WTC11 (cell line): ENCODE results near the gene NRIP2. TPM values are rescaled to one million over a fixed set of nuclear protein-coding genes. Genes with fewer than 3 reads are reported as not detected.

ENCODE experiments used
- ATAC-seq: fragments of 200-7000 bp; cut with Tn5 transposase; 2 replicates; pipeline ENCODE4 v1.10.0; 2021; ENCODE audit warnings: mild to moderate bottlenecking, moderate library complexity
- CTCF ChIA-PET: fragments of 300-600 bp; sonication (Branson Sonifier 250); formaldehyde crosslinking; loops from one replicate; lab custom pipeline; 2021; ENCODE audit warnings: antibody characterized with exemption; lab: Charles Lee
- POLR2A ChIA-PET: fragments of 350-600 bp; sonication (Branson Sonifier 250); formaldehyde crosslinking; loops from one replicate; lab custom pipeline; 2021; ENCODE audit warnings: antibody characterized with exemption; lab: Charles Lee
- DNase-seq: peaks from one replicate; pipeline ENCODE4 v3.0.0; 2021; ENCODE audit warnings: low spot score
- H3K27ac Mint-ChIP-seq: 2 replicates; pipeline ENCODE4 v1.8.0; 2021; ENCODE audit warnings: mixed read lengths
- H3K27me3 Mint-ChIP-seq: 2 replicates; pipeline ENCODE4 v1.8.0; 2021; ENCODE audit warnings: low read depth, mild to moderate bottlenecking, moderate library complexity, mixed read lengths
- H3K36me3 Mint-ChIP-seq: 2 replicates; pipeline ENCODE4 v1.8.0; 2021; ENCODE audit warnings: mixed read lengths
- H3K4me1 Mint-ChIP-seq: 2 replicates; pipeline ENCODE4 v1.8.0; 2022; ENCODE audit warnings: mixed read lengths
- H3K4me3 Mint-ChIP-seq: 2 replicates; pipeline ENCODE4 v1.8.0; 2021; ENCODE audit warnings: mild to moderate bottlenecking, moderate library complexity, mixed read lengths
- H3K9me3 Mint-ChIP-seq: 2 replicates; pipeline ENCODE4 v1.8.0; 2021; ENCODE audit warnings: mixed read lengths
- ATF1 ChIP-seq: sonication (generic); formaldehyde crosslinking; IDR thresholded peaks from 2 replicates; pipeline ENCODE4 v1.8.1; 2023; ENCODE audit warnings: mild to moderate bottlenecking, moderate library complexity, missing genetic modification reagents
- EMX1 ChIP-seq: fragments of 250-450 bp; sonication (Bioruptor Pico); IDR thresholded peaks from 2 replicates; pipeline ENCODE4 v1.8.0; 2021; ENCODE audit warnings: mild to moderate bottlenecking
- ESRRA ChIP-seq: sonication (generic); formaldehyde crosslinking; IDR thresholded peaks from 2 replicates; pipeline ENCODE4 v1.8.1; 2022; ENCODE audit warnings: mild to moderate bottlenecking, missing genetic modification reagents, borderline replicate concordance
- ETV6 ChIP-seq: sonication (generic); formaldehyde crosslinking; IDR thresholded peaks from 2 replicates; pipeline ENCODE4 v1.8.1; 2022; ENCODE audit warnings: mild to moderate bottlenecking, missing genetic modification reagents
- GRHL2 ChIP-seq: fragments of 250-450 bp; sonication (Bioruptor Pico); IDR thresholded peaks from 2 replicates; pipeline ENCODE4 v1.8.0; 2022; ENCODE audit warnings: mild to moderate bottlenecking, moderate library complexity; ENCODE audit not compliant: insufficient replicate concordance, severe bottlenecking
- KAT7 ChIP-seq: sonication (generic); formaldehyde crosslinking; IDR thresholded peaks from 2 replicates; pipeline ENCODE4 v1.8.1; 2023; ENCODE audit warnings: missing genetic modification reagents, mild to moderate bottlenecking, borderline replicate concordance
- SMAD4 ChIP-seq: sonication (generic); formaldehyde crosslinking; IDR thresholded peaks from 2 replicates; pipeline ENCODE4 v1.8.0; 2022; ENCODE audit warnings: mild to moderate bottlenecking, missing genetic modification reagents
- SOX15 ChIP-seq: fragments of 250-450 bp; sonication (Bioruptor Pico); IDR thresholded peaks from 2 replicates; pipeline ENCODE4 v1.9.0; 2021; ENCODE audit warnings: mild to moderate bottlenecking
- SP1 ChIP-seq: sonication (generic); formaldehyde crosslinking; conservative IDR thresholded peaks from 2 replicates; pipeline ENCODE4 v1.8.1; 2022; ENCODE audit warnings: missing genetic modification reagents
- TEAD1 ChIP-seq: sonication (generic); formaldehyde crosslinking; IDR thresholded peaks from 2 replicates; pipeline ENCODE4 v1.8.0; 2022; ENCODE audit warnings: mild to moderate bottlenecking, missing genetic modification reagents
- TP53 ChIP-seq: sonication (generic); formaldehyde crosslinking; IDR thresholded peaks from 2 replicates; pipeline ENCODE4 v1.8.1; 2023; ENCODE audit warnings: mild to moderate bottlenecking, missing genetic modification reagents
- ZNF121 ChIP-seq: sonication (generic); formaldehyde crosslinking; IDR thresholded peaks from 2 replicates; pipeline ENCODE4 v1.8.0; 2023; ENCODE audit warnings: missing genetic modification reagents
- ZNF232 ChIP-seq: sonication (generic); formaldehyde crosslinking; IDR thresholded peaks from 2 replicates; pipeline ENCODE4 v1.8.0; 2022; ENCODE audit warnings: mild to moderate bottlenecking, missing genetic modification reagents
- ZNF671 ChIP-seq: fragments of 250-450 bp; sonication (Bioruptor Pico); IDR thresholded peaks from 2 replicates; pipeline ENCODE4 v1.8.0; 2021; ENCODE audit warnings: mild to moderate bottlenecking
- total RNA-seq: library from RNA; stranded (reverse); gene quantifications from 3 replicates; pipeline ENCODE4 v1.2.3, GENCODE V29; 2021
- TF ChIP-seq, protein P1 (sequence below): sonication (generic); formaldehyde crosslinking; IDR thresholded peaks from 2 replicates; pipeline ENCODE4 v1.8.1; 2022; ENCODE audit warnings: missing genetic modification reagents, borderline replicate concordance
- TF ChIP-seq, protein P2 (sequence below): fragments of 250-450 bp; sonication (Bioruptor Pico); IDR thresholded peaks from 2 replicates; pipeline ENCODE4 v2.1.2; 2022; ENCODE audit warnings: mild to moderate bottlenecking, moderate library complexity
- TF ChIP-seq, protein P3 (sequence below): sonication (generic); formaldehyde crosslinking; IDR thresholded peaks from 2 replicates; pipeline ENCODE4 v1.8.1; 2022; ENCODE audit warnings: mild to moderate bottlenecking, moderate library complexity, missing genetic modification reagents
- TF ChIP-seq, protein P4 (sequence below): sonication (generic); formaldehyde crosslinking; IDR thresholded peaks from 2 replicates; pipeline ENCODE4 v1.8.0; 2022; ENCODE audit warnings: missing genetic modification reagents
- TF ChIP-seq, protein P5 (sequence below): sonication (generic); formaldehyde crosslinking; IDR thresholded peaks from 2 replicates; pipeline ENCODE4 v1.8.1; 2023; ENCODE audit warnings: mild to moderate bottlenecking, missing genetic modification reagents
- TF ChIP-seq, protein P6 (sequence below): sonication (generic); formaldehyde crosslinking; IDR thresholded peaks from 2 replicates; pipeline ENCODE4 v1.8.0; 2023; ENCODE audit warnings: missing genetic modification reagents, mild to moderate bottlenecking, borderline replicate concordance

NRIP2 gene
- total RNA-seq, 1 experiment from 2014 or later = not detected

DNA sequence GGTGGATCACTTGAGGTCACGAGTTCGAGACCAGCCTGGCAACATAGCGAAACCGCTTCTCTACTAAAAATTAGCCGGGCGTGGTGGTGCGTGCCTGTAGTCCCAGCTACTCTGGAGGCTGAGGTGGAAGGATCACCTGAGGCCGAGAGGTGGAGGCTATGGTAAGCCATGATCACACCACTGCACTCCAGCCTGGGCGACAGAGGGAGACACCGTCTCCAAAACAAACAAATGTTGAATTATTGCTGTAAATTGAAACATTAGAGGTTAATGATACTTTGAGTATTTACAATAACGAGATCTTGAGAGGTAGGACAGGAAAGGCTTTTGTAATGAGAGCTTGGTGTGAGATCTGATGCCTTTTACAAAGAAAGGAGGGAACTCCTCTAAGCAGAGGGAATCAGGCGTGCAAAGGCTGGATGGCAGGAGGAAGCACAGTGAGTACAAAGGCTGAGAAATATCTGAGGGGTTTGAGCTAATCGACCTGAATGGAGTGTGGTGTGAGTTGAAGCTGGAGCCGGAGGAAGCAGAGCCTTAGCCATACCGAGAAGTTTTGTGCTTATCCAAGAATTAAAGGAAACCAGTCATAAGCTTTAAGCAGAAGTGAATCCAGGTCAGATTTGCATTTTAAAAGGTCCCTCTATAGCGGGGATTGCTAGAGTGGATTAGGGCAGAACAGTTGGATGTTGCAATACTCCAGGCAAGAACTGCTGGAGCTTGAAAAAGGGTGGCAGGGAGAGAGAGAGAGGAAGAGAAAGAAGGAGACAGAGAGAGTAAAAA is 43.3 kb upstream of the NRIP2 start (continued):
- TF ChIP-seq KAT7 = no peak
- TF ChIP-seq GRHL2 (CRISPR knock-in tag) = no peak

DNA sequence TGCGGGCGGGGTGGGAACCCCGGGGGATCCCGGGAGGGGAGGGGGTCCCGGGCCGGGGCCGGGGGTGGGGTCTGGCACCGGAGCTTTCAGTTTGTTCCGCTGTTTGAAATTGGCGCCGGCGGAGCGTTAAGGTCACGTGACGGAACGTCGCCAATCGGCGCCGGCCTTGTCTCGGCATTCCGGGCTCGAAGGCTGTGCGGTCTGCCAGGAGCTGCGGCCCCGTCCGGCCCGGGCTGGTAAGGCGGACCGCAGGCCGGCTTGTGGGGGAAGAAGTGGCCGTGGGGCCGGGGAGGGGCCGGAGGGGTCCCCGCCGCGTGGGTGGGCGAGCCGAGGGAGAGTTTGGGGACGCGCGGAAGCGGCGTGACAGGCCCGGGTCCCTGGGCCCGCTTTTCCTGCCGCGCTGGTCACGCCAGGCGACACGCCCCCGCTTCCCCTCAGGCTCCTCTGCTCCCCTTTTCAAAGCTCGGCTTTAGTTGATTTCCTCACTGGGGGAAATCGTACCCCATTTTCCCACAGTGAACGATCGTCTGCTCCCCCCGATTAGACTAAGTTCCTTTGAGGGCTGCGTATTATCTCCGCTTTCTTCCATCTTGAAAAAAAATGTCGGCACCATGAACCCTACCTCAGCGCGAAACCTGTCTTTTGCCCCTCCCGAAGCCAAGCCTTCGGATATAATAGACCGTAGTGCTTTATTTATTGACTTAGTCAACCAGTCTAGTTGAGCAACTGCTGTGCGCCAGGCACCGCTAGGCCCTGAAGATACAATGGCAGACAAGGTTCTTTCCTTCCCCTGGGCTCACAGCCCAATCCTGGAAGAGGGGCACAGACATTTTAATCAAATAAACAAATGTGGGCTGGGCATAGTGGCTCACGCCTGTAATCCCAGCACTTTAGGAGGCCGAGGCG is 42.5 kb upstream of the NRIP2 start, which contains the start of the genes FOXM1 and RHNO1:
Gene FOXM1 (minus strand): TSS at position 128 of the 906 bp plus-strand sequence. CDS start 2,696 bp downstream, outside the sequence.
Gene RHNO1 (plus strand): TSS at position 177 of the 906 bp plus-strand sequence. CDS start 8,144 bp downstream, outside the sequence.
- H3K27ac Mint-ChIP-seq = peak within 1 kb of the TSS; percentile 94
- H3K9me3 Mint-ChIP-seq = no peaks in the 10 kb centered on the region
- peak; percentile 77 for ATAC-seq
- DNase-seq = peak; percentile 94
- ChIA-PET POLR2A (interaction anchor here (0.6 to 2.4 kb wide), 10 partner anchors 9 to 207 kb away, joined by 3 to 24 read pairs (median 4); partner anchors contain the start of gene TULP3), CTCF (interaction anchor here (0.9 to 2.8 kb wide), 13 partner anchors 8 to 186 kb away, joined by 3 to 36 read pairs (median 5); partner anchors contain the start of gene TULP3)
- H3K4me1 Mint-ChIP-seq = peaks cover 25% of the 10 kb centered on the region
- peaks cover 28% of the 10 kb centered on the region for H3K36me3 Mint-ChIP-seq
- no peaks in the 10 kb centered on the region for H3K27me3 Mint-ChIP-seq
- peak within 1 kb of the TSS; percentile 99 for H3K4me3 Mint-ChIP-seq
- TF ChIP-seq, protein P1, sequence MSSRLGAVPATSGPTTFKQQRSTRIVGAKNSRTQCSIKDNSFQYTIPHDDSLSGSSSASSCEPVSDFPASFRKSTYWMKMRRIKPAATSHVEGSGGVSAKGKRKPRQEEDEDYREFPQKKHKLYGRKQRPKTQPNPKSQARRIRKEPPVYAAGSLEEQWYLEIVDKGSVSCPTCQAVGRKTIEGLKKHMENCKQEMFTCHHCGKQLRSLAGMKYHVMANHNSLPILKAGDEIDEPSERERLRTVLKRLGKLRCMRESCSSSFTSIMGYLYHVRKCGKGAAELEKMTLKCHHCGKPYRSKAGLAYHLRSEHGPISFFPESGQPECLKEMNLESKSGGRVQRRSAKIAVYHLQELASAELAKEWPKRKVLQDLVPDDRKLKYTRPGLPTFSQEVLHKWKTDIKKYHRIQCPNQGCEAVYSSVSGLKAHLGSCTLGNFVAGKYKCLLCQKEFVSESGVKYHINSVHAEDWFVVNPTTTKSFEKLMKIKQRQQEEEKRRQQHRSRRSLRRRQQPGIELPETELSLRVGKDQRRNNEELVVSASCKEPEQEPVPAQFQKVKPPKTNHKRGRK (CRISPR knock-in tag) = no peak
- TF ChIP-seq ETV6 (peak; percentile 55; the same call in 1 of the 2 replicates), ATF1 (CRISPR knock-in tag) (no peak), ZNF232 (CRISPR knock-in tag) (no peak; the same call in 1 of the 2 replicates), ZNF121 (CRISPR knock-in tag) (0 out of 2 replicates have a peak, but pooled peaks have one; percentile 12), SOX15 (CRISPR knock-in tag) (no peak), TP53 (CRISPR knock-in tag) (peak; percentile 81), SP1 (CRISPR knock-in tag) (no peak; the same call in 1 of the 2 replicates), TEAD1 (CRISPR knock-in tag) (peak; percentile 51), ESRRA (no peak), EMX1 (CRISPR knock-in tag) (no peak), ZNF671 (CRISPR knock-in tag) (no peak), SMAD4 (CRISPR knock-in tag) (no peak)
- TF ChIP-seq, protein P2, sequence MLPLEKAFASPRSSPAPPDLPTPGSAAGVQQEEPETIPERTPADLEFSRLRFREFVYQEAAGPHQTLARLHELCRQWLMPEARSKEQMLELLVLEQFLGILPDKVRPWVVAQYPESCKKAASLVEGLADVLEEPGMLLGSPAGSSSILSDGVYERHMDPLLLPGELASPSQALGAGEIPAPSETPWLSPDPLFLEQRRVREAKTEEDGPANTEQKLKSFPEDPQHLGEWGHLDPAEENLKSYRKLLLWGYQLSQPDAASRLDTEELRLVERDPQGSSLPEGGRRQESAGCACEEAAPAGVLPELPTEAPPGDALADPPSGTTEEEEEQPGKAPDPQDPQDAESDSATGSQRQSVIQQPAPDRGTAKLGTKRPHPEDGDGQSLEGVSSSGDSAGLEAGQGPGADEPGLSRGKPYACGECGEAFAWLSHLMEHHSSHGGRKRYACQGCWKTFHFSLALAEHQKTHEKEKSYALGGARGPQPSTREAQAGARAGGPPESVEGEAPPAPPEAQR = no peak
- TF ChIP-seq, protein P3, sequence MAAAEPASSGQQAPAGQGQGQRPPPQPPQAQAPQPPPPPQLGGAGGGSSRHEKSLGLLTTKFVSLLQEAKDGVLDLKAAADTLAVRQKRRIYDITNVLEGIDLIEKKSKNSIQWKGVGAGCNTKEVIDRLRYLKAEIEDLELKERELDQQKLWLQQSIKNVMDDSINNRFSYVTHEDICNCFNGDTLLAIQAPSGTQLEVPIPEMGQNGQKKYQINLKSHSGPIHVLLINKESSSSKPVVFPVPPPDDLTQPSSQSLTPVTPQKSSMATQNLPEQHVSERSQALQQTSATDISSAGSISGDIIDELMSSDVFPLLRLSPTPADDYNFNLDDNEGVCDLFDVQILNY = peak; percentile 64; the same call in 1 of the 2 replicates
- TF ChIP-seq, protein P4, sequence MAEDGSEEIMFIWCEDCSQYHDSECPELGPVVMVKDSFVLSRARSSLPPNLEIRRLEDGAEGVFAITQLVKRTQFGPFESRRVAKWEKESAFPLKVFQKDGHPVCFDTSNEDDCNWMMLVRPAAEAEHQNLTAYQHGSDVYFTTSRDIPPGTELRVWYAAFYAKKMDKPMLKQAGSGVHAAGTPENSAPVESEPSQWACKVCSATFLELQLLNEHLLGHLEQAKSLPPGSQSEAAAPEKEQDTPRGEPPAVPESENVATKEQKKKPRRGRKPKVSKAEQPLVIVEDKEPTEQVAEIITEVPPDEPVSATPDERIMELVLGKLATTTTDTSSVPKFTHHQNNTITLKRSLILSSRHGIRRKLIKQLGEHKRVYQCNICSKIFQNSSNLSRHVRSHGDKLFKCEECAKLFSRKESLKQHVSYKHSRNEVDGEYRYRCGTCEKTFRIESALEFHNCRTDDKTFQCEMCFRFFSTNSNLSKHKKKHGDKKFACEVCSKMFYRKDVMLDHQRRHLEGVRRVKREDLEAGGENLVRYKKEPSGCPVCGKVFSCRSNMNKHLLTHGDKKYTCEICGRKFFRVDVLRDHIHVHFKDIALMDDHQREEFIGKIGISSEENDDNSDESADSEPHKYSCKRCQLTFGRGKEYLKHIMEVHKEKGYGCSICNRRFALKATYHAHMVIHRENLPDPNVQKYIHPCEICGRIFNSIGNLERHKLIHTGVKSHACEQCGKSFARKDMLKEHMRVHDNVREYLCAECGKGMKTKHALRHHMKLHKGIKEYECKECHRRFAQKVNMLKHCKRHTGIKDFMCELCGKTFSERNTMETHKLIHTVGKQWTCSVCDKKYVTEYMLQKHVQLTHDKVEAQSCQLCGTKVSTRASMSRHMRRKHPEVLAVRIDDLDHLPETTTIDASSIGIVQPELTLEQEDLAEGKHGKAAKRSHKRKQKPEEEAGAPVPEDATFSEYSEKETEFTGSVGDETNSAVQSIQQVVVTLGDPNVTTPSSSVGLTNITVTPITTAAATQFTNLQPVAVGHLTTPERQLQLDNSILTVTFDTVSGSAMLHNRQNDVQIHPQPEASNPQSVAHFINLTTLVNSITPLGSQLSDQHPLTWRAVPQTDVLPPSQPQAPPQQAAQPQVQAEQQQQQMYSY = no peak
- TF ChIP-seq, protein P5, sequence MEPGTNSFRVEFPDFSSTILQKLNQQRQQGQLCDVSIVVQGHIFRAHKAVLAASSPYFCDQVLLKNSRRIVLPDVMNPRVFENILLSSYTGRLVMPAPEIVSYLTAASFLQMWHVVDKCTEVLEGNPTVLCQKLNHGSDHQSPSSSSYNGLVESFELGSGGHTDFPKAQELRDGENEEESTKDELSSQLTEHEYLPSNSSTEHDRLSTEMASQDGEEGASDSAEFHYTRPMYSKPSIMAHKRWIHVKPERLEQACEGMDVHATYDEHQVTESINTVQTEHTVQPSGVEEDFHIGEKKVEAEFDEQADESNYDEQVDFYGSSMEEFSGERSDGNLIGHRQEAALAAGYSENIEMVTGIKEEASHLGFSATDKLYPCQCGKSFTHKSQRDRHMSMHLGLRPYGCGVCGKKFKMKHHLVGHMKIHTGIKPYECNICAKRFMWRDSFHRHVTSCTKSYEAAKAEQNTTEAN (CRISPR knock-in tag) = no peak
- TF ChIP-seq, protein P6, sequence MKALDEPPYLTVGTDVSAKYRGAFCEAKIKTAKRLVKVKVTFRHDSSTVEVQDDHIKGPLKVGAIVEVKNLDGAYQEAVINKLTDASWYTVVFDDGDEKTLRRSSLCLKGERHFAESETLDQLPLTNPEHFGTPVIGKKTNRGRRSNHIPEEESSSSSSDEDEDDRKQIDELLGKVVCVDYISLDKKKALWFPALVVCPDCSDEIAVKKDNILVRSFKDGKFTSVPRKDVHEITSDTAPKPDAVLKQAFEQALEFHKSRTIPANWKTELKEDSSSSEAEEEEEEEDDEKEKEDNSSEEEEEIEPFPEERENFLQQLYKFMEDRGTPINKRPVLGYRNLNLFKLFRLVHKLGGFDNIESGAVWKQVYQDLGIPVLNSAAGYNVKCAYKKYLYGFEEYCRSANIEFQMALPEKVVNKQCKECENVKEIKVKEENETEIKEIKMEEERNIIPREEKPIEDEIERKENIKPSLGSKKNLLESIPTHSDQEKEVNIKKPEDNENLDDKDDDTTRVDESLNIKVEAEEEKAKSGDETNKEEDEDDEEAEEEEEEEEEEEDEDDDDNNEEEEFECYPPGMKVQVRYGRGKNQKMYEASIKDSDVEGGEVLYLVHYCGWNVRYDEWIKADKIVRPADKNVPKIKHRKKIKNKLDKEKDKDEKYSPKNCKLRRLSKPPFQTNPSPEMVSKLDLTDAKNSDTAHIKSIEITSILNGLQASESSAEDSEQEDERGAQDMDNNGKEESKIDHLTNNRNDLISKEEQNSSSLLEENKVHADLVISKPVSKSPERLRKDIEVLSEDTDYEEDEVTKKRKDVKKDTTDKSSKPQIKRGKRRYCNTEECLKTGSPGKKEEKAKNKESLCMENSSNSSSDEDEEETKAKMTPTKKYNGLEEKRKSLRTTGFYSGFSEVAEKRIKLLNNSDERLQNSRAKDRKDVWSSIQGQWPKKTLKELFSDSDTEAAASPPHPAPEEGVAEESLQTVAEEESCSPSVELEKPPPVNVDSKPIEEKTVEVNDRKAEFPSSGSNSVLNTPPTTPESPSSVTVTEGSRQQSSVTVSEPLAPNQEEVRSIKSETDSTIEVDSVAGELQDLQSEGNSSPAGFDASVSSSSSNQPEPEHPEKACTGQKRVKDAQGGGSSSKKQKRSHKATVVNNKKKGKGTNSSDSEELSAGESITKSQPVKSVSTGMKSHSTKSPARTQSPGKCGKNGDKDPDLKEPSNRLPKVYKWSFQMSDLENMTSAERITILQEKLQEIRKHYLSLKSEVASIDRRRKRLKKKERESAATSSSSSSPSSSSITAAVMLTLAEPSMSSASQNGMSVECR (CRISPR knock-in tag) = peak; percentile 45; the same call in 1 of the 2 replicates
